Frontal cortex (tissue), 4 donors: ENCODE results near the gene TAF1B. TPM values are rescaled to one million over a fixed set of nuclear protein-coding genes. Genes with fewer than 3 reads are reported as not detected.

Source experiments
- DNase-seq, 2 donors: peaks; one replicate each; pipeline ENCODE4 v3.0.0; 2012; ENCODE audit warnings: low spot score in 2 of 2
- FAIRE-seq: peaks from 2 replicates; lab custom pipeline; 2012; peaks lifted over from hg19 to GRCh38; lab: Jason Lieb, UNC
- total RNA-seq: library from RNA; depleted of rRNA; stranded (reverse); fragments of >200 nt; gene quantifications from one replicate; pipeline ENCODE4 v1.2.3, GENCODE V29; 2014
- donor health status: control.
- donor health status: control.
- donor health status: control.

The TAF1B gene
- total RNA-seq, 1 donor from 2014 or later: 43.2 TPM

GRCh38 chr2:9807555-9808305 lies 35.5 kb upstream of the TAF1B start:
- DNase-seq (no peak), FAIRE-seq (no peak)

- FAIRE-seq: no peak
- no peak for DNase-seq
Measured at GRCh38 chr2:9808334-9809063, 34.8 kb upstream of the TAF1B start.

DNA sequence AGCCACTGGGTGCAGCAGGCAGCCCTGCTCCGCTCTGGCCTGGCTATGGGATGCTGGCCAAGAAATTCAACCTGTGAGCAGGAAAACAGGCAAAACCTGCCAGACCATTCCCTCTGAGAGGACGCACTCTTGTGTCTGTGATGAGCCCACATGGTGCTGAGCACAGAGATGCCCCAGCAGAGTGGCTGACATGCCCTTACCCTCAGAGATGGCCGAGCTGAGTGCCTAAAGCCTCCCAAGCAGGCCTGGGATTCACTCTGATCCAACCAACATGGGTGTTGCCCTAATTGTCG lies 34.3 kb upstream of the TAF1B start:
- no peak for FAIRE-seq
- DNase-seq: no peak

DNA sequence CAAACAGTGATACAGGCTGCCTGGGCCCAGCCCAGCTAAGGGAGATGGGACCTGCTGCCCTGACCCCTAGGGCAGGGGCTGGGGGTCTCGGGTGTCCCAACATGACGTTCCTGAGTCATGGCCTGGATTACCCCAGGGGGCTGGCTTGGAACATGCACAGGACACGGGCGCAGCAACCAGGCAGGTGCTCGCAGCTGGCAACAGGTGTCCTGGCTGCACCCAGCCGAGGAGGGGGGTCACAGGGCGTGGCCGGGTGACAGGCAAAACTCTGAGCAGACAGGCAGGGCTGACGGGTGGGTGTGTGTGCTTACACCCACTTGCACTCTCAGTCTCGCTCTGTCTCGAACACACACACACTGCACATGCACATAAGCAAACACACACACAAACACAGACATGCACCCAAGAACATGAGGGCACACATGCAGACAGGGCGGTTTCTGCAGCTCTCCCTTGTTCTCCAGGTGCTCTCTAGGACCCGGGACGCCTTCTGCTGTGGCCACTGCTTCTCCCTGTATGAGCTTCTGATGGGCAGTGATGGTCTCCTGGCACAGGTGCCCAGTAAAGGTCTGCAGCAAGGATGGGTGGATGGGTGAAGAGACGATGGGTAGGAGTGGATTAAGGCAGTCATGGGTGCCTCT lies 33.7 kb upstream of the TAF1B start:
- DNase-seq: no peak
- FAIRE-seq: no peak

GRCh38 chr2:9811216-9811615 lies 32.1 kb upstream of the TAF1B start:
- DNase-seq: no peak
- no peak for FAIRE-seq

- DNase-seq: no peak
- FAIRE-seq: no peak
Measured at GRCh38 chr2:9811679-9812511, 31.4 kb upstream of the TAF1B start.

GRCh38 chr2:9812945-9813311 lies 30.3 kb upstream of the TAF1B start:
- DNase-seq (no peak), FAIRE-seq (no peak)

DNA sequence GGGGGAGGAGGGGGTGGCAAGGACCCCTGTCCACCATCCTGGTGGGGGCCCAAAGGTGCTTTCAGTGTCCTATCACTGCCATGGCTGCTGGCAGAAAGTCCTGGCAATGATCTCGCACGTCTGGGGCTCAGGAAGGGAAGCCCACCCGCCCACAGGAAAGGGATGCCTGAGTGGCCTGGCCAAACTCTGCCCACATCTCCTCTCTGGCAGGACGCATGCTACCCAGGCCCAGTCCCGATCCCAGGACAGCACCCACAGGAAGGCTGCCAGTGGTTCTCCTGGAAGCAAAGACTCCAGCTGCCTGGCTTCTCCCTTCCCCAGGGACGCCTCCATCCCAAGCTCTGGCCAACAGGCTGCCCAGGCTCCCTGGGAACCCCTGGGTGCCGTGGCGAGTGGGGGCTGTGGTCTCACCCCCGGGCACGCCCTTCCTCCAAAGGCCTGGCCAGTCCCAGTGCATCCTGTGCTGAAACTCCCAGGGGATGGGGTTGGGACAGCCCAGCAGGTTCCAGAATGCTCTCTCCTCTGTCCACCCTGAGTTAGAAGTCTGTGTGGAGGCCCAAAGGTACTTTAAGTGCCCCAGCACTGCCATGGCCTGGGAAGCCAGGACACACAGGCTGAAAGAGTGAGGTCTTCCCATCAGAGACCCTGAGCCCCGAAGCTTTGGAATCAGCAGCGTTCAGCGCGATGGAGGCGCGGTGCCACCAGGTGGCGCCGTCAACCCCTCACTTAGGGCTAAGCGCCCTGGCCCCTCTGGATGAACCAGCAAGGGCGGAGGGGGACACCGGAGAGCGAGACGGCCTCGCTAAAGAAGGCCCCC lies 29.8 kb upstream of the TAF1B start:
- DNase-seq: peak; percentile 60 to 82

GRCh38 chr2:9814129-9814868 lies 29.0 kb upstream of the TAF1B start:
- no peak for DNase-seq
- no peak for FAIRE-seq

More for the DNA sequence above, 29.8 kb upstream of the TAF1B start:
- no peak for FAIRE-seq

DNA sequence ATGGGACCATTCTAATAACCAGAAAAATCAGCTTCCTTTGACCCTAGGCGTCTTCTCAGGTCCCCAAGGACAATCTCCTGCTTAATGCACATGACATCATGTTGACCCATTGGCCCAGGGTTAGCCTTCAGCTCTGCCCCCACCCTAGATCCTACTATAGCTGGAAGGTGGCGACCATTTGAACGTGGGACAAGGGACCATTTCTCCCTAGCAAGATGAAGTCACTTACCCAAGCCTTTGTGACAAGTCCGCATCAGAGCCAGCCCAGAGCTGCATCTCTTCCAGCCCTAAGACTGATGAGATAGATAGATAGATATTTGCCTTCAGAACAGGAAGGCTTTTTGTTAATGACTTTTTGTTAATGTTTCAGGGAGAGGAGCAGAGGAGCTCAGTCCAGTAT lies 28.2 kb upstream of the TAF1B start:
- no peak for FAIRE-seq
- DNase-seq: no peak

DNA sequence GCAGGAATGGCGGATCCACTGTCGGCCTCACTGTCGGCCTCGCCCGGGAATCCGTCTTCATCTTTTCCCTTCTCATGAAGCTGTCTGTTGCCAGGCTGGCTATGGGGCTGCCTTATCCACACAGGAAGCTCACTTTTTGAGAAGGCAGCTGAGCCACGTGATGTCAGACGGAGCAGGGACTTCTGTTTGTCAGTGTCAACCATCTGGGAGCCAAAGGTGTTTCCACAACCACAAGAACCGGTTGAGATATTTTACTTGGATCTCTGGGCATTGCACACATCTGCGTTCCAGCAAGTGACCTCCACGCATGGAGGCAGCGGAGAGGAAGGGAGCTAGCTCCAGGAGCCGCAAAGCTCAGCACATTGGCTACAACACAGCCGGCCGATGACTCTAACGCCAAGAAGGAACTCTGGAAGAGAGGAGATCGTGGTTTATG lies 27.4 kb upstream of the TAF1B start:
- no peak for DNase-seq
- FAIRE-seq: no peak

DNA sequence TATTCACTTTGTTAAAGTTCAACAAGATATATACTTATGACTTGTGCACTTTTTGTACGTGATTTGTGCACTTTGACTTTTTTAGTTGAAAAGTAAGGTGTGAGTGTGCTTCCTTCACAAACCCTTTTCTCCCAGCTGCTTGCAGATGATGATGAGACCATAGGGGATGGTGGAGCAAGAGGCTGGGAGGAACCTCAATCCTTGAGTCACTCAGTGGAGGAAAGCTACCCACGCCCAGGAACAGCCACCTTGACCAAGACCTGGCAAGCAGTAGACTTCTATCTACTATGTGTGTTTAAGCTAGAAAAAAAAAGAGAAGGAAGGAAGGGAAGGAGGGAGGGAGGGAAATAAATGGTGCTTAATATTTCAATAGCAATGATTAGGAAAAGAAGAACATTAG lies 25.2 kb upstream of the TAF1B start:
- FAIRE-seq: no peak
- no peak for DNase-seq

GRCh38 chr2:9819551-9819950 lies 23.7 kb upstream of the TAF1B start:
- no peak for FAIRE-seq
- no peak for DNase-seq

DNA sequence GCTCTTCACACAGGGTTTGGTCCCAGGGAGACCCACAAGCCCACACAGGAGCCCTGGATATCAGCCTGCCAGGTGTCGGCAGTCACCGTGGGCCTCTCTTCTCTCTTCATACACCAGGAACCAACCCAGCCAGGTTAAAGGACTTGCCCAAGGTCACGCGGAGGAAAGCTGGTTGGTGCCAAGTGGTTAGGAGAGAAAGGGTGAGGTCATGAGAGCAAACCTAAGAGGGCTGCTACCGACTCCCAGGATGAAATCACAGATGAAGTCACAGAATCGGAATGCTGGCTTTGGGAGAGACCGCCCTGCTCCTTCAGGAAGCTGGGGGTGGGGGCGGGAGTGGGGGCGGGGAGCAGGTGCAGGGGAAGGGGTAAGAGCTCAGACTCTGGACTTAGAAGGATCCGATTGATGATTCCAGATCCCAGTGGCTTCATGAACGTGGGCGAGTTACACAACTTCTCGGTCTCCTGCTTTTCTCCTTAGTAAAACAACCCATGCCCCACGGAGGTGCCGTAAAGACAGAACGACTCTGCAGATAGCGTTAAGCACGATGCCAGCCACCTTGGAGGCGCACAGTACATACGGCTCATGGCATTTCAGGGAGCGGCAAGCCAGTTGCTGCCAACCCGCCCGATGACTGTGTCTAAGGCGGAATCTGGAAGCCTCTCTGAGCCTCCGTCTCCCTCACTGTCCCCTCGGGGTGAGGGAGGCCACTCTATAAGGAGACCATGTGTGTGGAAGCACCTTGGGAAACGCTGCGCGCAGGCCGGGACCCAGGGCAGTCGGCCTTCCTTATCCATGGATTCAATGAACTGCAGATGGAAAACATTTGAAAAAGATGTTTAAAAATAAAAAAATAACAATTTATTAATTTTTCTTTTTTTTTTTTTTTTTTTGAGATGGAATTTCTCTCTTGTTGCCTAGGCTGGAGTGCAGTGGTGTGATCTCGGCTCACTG lies 23.0 kb upstream of the TAF1B start:
- FAIRE-seq (no peak), DNase-seq (no peak)

GRCh38 chr2:9821805-9822445 lies 21.3 kb upstream of the TAF1B start:
- no peak for DNase-seq
- no peak for FAIRE-seq

DNA sequence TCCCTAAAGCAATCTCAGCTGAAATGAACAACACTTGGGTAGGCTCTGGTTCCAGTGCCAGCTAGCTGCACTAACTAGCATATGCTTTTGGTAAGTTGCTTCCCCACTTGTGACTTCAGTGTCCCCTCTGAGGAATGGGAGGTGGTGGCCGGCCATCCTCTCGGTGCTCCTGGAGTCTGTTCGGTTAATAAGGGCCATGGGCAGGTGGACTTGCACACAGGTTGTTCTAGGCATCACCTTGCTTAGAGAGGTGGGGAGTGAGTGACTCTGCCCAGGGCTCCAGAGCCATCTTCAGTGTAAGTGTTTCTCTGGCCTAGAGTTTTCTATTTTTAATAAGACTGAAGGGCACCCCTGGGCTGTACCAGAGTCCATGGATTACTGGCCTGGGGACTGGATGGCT lies 18.8 kb upstream of the TAF1B start:
- DNase-seq: no peak
- no peak for FAIRE-seq

DNA sequence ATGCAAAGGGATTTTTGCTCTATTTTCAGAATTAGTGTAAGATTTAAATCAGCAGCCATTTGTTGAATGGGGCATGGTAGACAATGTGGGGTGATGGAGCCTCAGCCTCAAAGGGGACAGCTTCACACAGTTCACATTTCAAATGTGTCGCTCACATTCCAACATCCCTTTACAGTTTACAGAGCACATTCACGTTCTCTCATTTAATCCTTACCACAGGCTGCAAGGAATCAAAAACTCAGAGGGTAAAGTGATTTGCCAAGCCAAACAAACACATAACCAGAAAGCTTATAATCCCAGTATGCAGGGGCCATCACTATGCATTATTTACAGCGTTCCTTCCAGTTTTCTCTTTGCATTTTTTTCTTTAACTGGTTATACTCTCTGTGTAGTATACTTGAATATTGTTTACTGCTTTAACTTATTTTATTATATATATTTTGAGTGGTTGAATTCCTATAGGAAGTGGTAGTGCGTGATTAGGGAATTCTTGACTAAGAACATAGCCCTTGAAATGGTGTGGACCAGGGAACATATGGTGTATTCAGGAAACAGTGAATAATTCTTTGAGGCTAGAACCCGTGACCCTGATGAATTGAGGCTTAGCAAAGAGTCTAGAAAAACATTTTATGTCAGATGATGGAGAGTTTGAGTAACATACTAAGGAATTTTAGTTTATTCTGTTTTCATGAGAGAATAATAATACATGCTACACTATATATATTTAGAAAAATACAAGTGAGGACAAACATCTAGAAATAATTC lies 18.1 kb upstream of the TAF1B start:
- FAIRE-seq: no peak
- DNase-seq: no peak
